ENCODE data around the gene NRXN2.

- TF ChIP-seq SETDB1 (IDR thresholded peaks at IDR 0.05; ENCODE audit: insufficient read length, low read length) (no peak), HOXC10 (CRISPR knock-in tag; IDR thresholded peaks at IDR 0.05) (no peak), GFI1B (tag by site-specific recombination; IDR thresholded peaks at IDR 0.05) (no peak), REST (tag by site-specific recombination; IDR thresholded peaks at IDR 0.05) (no peak), ZSCAN16 (tag by site-specific recombination; IDR thresholded peaks at IDR 0.05) (no peak), KLF1 (tag by site-specific recombination; IDR thresholded peaks at IDR 0.05) (no peak), ZNF221 (tag by site-specific recombination; IDR thresholded peaks at IDR 0.05; ENCODE audit: borderline replicate concordance) (no peak), MZF1 (tag by site-specific recombination; IDR thresholded peaks at IDR 0.05; ENCODE audit: borderline replicate concordance) (no peak), ZNF670 (tag by site-specific recombination; IDR thresholded peaks at IDR 0.05; ENCODE audit: low read depth) (no peak)
- TF ChIP-seq, protein P1, sequence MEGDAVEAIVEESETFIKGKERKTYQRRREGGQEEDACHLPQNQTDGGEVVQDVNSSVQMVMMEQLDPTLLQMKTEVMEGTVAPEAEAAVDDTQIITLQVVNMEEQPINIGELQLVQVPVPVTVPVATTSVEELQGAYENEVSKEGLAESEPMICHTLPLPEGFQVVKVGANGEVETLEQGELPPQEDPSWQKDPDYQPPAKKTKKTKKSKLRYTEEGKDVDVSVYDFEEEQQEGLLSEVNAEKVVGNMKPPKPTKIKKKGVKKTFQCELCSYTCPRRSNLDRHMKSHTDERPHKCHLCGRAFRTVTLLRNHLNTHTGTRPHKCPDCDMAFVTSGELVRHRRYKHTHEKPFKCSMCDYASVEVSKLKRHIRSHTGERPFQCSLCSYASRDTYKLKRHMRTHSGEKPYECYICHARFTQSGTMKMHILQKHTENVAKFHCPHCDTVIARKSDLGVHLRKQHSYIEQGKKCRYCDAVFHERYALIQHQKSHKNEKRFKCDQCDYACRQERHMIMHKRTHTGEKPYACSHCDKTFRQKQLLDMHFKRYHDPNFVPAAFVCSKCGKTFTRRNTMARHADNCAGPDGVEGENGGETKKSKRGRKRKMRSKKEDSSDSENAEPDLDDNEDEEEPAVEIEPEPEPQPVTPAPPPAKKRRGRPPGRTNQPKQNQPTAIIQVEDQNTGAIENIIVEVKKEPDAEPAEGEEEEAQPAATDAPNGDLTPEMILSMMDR (tag by site-specific recombination; IDR thresholded peaks at IDR 0.05): no peak
- TF ChIP-seq, protein P2, sequence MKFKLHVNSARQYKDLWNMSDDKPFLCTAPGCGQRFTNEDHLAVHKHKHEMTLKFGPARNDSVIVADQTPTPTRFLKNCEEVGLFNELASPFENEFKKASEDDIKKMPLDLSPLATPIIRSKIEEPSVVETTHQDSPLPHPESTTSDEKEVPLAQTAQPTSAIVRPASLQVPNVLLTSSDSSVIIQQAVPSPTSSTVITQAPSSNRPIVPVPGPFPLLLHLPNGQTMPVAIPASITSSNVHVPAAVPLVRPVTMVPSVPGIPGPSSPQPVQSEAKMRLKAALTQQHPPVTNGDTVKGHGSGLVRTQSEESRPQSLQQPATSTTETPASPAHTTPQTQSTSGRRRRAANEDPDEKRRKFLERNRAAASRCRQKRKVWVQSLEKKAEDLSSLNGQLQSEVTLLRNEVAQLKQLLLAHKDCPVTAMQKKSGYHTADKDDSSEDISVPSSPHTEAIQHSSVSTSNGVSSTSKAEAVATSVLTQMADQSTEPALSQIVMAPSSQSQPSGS (tag by site-specific recombination; IDR thresholded peaks at IDR 0.05; ENCODE audit: low read depth): no peak
- TF ChIP-seq, protein P3, sequence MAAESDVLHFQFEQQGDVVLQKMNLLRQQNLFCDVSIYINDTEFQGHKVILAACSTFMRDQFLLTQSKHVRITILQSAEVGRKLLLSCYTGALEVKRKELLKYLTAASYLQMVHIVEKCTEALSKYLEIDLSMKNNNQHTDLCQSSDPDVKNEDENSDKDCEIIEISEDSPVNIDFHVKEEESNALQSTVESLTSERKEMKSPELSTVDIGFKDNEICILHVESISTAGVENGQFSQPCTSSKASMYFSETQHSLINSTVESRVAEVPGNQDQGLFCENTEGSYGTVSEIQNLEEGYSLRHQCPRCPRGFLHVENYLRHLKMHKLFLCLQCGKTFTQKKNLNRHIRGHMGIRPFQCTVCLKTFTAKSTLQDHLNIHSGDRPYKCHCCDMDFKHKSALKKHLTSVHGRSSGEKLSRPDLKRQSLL (tag by site-specific recombination; IDR thresholded peaks at IDR 0.05): no peak
Measured at GRCh38 chr11:64705501-64705900, 17.5 kb downstream of the NRXN2 start.
